HG03066 (cell line): ENCODE data around the gene TMEM125.

ENCODE experiments used
- ATAC-seq: cut with Tn5 transposase; IDR thresholded peaks from one replicate; pipeline ENCODE4 v1.9.1; 2021; ENCODE audit warnings: low read depth; ENCODE audit not compliant: unreplicated experiment

TMEM125 gene

GRCh38 chr1:43272576-43273571 is 3.1 kb downstream of the TMEM125 start:
- no peak for ATAC-seq

DNA sequence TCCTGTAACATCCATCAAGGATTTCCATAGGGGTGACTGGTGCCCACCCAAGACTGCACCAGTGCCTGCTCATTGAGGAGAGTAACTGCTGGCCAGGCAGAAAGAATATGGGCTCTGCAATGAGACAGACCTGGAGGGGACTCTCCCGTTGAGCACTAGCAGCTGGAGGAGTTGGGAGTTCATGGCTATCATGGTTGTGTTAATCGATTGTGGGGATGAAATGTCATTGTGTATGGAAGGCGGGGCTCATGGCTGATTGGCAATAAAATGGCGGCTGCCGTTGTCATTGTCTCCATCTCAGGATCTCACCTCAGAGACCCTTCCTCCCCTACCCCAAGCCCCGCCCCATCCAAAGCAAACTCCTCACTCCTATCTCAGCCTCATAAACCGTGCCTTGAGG is 3.9 kb downstream of the TMEM125 start:
- ATAC-seq: no peak

DNA sequence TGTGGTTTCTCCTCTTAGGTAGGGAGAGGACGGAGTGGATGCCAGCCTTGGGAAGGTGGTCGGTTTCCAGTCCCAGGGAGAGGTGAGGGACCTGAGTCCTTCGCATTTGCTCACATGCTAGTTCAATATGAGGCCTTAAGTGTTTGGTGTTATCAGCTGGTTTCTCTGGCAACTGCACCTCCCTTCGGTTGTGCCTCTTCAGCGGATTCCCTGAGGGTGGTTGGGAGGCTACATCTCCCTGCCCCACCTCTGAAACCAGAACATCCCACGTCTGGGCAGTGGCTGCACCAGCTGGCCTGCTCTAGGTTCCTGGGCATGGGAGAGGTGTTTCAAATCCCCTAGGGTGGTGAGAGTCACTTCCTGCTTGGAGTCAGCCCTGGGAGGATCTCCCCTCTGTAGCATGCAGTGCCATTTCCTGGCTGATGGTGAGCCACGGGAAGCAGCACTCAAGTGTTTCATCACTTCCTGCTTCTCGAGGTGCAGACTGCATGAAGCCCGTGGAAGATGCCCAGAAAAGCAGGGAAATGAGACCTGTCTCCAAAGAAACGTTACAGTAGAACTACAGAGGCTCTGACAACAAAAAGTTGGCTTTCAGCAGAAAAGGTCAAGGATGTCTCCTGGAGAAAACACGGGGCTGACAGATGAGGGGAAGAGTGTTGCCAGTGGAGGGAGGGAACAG is 4.5 kb downstream of the TMEM125 start:
- ATAC-seq: no peak

- ATAC-seq: no peak
Measured at GRCh38 chr1:43274804-43275180, 5.0 kb downstream of the TMEM125 start.

DNA sequence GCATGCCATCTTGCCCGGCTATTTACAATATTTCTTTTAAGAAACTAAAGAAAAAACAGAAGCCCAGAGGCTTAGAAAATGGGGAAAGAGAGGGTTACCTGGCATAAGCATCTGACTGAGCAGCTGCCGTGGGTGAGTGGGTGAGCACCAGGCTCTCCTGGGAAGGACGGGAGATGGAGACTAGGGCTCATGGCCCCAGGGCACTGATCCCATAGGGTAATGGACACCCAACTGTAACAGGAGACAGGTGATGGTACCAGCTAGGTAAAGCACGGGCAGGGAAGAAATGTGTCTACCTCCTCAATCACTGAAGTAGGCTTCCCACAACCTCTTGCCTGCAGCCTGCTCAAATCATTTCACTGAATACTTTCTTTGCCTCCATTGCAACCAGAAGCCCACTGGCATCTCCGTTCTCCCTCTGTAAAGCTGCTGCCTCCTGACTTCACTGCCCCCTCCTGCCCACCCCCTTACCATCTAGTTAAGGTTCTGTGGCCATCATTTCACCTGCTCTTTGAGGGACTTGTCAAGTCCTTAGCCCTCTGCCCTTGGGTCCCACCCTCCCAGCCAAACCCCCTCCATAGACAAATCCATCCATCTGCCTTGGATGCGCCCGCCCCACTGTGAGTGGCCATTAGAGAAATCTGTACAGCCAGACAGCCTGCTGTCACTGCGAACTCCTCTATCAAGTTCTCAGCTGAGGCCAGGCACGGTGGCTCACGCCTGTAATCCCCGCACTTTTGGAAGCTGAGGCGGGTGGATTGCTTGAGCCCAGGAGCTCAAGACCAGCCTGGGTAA is 6.2 kb downstream of the TMEM125 start:
- ATAC-seq: no peak

GRCh38 chr1:43276673-43277072 is 6.9 kb downstream of the TMEM125 start:
- ATAC-seq: no peak

GRCh38 chr1:43277116-43277876 is 7.5 kb downstream of the TMEM125 start:
- no peak for ATAC-seq

DNA sequence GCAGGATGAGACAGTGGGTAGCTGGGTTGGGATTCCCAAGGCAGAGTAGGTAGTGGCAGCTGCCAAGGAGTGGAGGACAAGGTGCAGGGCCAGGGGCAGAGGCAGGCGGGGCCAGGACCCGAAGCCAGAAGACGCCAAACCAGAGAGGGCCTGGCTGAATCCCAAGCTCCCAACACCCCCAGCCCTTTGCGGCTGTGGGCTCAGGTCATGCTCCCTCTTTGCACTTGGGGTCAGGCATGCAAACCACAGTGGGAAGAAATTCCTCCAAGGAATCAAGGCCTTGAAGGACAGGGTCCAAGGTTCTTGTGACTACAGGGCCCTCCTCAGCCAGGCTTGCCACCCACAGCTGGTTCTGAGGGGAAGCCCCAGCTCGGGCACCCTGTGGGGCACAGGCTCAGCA is 9.4 kb downstream of the TMEM125 start:
- ATAC-seq: no peak

GRCh38 chr1:43279666-43280065 is 9.9 kb downstream of the TMEM125 start:
- no peak for ATAC-seq

DNA sequence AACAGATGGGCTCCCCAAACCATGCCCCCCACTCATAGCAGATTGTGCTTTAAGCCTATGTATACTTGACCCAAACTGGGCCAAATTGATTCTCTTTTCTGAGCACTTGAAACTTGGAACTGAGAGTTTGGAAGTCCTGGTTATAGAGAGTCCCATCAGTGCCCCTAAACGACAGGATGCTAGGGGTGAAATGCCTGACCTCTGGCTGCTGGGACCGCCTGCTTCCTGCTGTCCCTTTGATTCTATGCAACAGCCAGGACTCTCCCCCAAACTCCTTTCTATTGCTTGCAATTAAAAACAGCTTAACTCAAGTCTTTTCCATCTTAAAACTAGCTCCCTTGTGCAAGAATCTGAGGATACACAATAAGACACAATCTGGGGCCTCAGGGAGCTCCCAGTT is 10.9 kb downstream of the TMEM125 start:
- no peak for ATAC-seq

- no peak for ATAC-seq
Measured at GRCh38 chr1:43282220-43283195, 12.7 kb downstream of the TMEM125 start.

DNA sequence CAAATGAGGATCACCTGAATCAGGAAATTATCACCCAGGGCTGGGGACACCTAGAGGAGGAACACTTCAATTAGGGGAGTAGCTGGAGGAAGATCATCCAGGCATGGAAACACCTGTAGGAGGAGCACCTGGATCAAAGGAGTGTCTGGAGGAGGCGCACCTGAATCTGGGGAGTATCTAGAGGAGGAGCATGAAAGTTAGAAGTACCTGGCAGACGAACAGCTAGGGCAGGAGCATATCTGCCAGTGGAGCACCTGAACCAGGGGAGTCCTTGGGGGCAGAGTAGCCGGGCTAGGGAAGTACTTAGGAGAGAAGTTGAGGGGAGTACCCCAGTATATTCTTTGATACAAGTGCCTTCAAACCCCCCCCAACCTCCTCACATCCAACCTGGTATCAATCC is 14.3 kb downstream of the TMEM125 start:
- ATAC-seq: no peak

- no peak for ATAC-seq
Measured at GRCh38 chr1:43284546-43285110, 14.8 kb downstream of the TMEM125 start.

- no peak for ATAC-seq
Measured at GRCh38 chr1:43285269-43285990, 15.6 kb downstream of the TMEM125 start, which contains the start of gene C1orf210. Gene C1orf210 (minus strand): TSS chr1:43285581. CDS start chr1:43283270, 2,311 bp downstream.

DNA sequence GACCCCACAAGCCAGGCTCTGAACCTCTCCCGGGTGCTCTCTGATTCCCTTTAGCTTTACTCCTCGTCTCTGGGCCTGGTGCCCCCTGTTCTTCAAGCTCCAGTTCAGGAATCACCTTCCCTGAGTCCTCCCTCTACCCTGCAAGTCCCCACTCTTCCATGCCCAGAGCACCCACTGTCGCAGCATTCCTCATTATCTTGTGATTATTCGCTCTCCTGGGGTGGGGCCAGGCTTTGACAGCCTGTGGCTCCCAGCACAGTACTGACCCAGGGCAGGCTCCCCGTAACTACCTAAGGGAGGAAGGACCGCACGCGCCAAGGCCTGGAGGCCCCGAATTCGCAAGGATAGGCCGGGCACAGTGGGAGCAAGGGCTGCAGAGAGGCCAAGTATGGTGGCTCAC is 16.3 kb downstream of the TMEM125 start:
- ATAC-seq: no peak

GRCh38 chr1:43286533-43286932 is 16.8 kb downstream of the TMEM125 start:
- no peak for ATAC-seq

DNA sequence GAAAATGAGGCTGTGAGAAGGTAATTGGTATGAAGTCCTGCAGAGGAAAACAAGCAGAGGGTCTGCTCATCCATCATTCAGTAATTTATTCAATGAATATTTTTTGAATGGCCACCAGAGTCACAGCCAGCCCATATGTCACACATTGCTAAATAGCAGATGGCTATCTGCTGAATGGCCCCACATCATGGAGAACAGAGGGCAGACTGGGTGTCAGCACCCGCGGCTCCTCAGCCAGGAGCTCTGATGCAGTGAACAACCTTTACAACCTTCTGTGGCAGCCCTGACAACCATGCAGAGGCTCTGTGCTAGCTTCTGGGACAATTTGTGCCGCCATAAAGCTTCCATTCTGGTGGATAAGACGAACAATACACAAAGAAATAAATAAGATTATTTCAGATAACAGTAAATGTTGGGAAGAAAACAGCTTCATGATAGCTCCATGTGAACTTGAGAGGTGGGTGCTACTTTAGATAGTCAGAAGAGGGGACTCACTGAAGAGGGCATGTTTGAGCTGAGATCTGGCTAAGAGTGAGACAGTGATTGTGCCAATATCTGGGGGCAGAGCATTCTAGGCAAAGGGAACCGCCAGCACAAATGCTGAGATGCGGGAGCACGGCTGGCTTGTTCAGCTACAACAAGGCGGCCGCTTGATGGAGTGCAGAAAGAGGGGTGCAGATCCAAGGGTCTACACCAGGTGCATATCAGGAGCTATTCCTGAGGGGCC is 18.4 kb downstream of the TMEM125 start:
- no peak for ATAC-seq
